Fibroblast of lung (primary cell): ENCODE measurements around the gene ZEB2. TPM values are rescaled to one million over a fixed set of nuclear protein-coding genes. Genes with fewer than 3 reads are reported as not detected.
A peak's percentile ranks its signal among the peaks of the same experiment; 100 is the strongest.

Experiments
- DNase-seq, 2 donors: peaks; one replicate each; pipeline versions ENCODE4 v3.0.0 to v3.0.0-alpha.2; 2010; ENCODE audit warnings: low read depth in 2 of 2
- H2AFZ ChIP-seq: 2 replicates; pipeline ENCODE4 v1.5.1; 2012; ENCODE audit warnings: low read length, control low read depth, inconsistent platforms
- H3K27ac ChIP-seq: 2 replicates; pipeline ENCODE4 v1.5.1; 2011; ENCODE audit warnings: low read length, control low read depth; ENCODE audit not compliant: insufficient read depth
- H3K27me3 ChIP-seq: 2 replicates; pipeline ENCODE4 v1.5.1; 2011; ENCODE audit warnings: mild to moderate bottlenecking, low read length; ENCODE audit not compliant: control insufficient read depth, insufficient read depth
- H3K36me3 ChIP-seq: 2 replicates; pipeline ENCODE4 v1.5.1; 2011; ENCODE audit warnings: low read length; ENCODE audit not compliant: control insufficient read depth, insufficient read depth
- H3K4me1 ChIP-seq: 2 replicates; pipeline ENCODE4 v1.5.1; 2011; ENCODE audit warnings: low read length; ENCODE audit not compliant: control insufficient read depth, insufficient read depth; ENCODE audit errors: extremely low read depth
- H3K4me2 ChIP-seq: 2 replicates; pipeline ENCODE4 v1.5.1; 2011; ENCODE audit warnings: low read length, control low read depth; ENCODE audit not compliant: insufficient read depth; ENCODE audit errors: extremely low read depth
- H3K4me3 ChIP-seq, 4 experiments: fragments of 200-600 bp in 1 of 4; sonication (generic) in 1 of 4; replicated peaks in 1 of 4; 2 replicates each; pipeline ENCODE4 v1.5.1; 2011 to 2016; ENCODE audit warnings: low read length in 4 of 4, low read depth in 3 of 4, mild to moderate bottlenecking in 3 of 4, control low read depth in 2 of 4, inconsistent platforms in 1 of 4, mixed read lengths in 1 of 4; ENCODE audit not compliant: insufficient read depth in 1 of 4; ENCODE audit errors: control extremely low read depth in 1 of 4
- H3K79me2 ChIP-seq: 2 replicates; pipeline ENCODE4 v1.5.1; 2012; ENCODE audit warnings: mild to moderate bottlenecking, low read length, inconsistent platforms; ENCODE audit not compliant: control insufficient read depth, insufficient read depth
- H3K9ac ChIP-seq: 2 replicates; pipeline ENCODE4 v1.5.1; 2011; ENCODE audit warnings: mild to moderate bottlenecking, low read length, control low read depth; ENCODE audit not compliant: insufficient read depth
- H3K9me3 ChIP-seq: 2 replicates; pipeline ENCODE4 v1.5.1; 2012; ENCODE audit warnings: low read depth, low read length; ENCODE audit not compliant: control insufficient read depth, insufficient read depth
- H4K20me1 ChIP-seq: 2 replicates; pipeline ENCODE4 v1.5.1; 2011; ENCODE audit warnings: low read length; ENCODE audit not compliant: control insufficient read depth, insufficient read depth; ENCODE audit errors: extremely low read depth
- EZH2 ChIP-seq: IDR thresholded peaks from 2 replicates; pipeline ENCODE4 v1.5.1; 2012; ENCODE audit warnings: low read length, control low read depth, mild to moderate bottlenecking; ENCODE audit errors: missing control alignments
- polyA plus RNA-seq, 2 donors: library from polyadenylated mRNA; depleted of rRNA in 1 of 2; stranded (reverse) in 1 of 2; unstranded in 1 of 2; fragments of >200 nt; gene quantifications; 2 replicates each; pipeline ENCODE4 v1.2.1, GENCODE V29; 2011 to 2012; ENCODE audit warnings: missing spikeins in 1 of 2
- total RNA-seq: library from RNA; depleted of rRNA; stranded (reverse); fragments of >200 nt; gene quantifications from 2 replicates; pipeline ENCODE4 v1.2.1, GENCODE V29; 2014
- TF ChIP-seq, protein P1 (sequence below), 2 donors: IDR thresholded peaks in 1 of 2; conservative IDR thresholded peaks in 1 of 2; 1 replicate in 1 of 2; 2 replicates in 1 of 2; pipeline ENCODE4 v1.5.1; 2011 to 2012; ENCODE audit warnings: low read length in 2 of 2, control low read depth in 1 of 2, inconsistent platforms in 1 of 2, low read depth in 1 of 2, mild to moderate bottlenecking in 1 of 2

The ZEB2 gene
- total and polyA plus RNA-seq, 2 donors (not counting 1 experiment from before 2014, with no cell fraction given) = 91.0 to 130 TPM

DNA sequence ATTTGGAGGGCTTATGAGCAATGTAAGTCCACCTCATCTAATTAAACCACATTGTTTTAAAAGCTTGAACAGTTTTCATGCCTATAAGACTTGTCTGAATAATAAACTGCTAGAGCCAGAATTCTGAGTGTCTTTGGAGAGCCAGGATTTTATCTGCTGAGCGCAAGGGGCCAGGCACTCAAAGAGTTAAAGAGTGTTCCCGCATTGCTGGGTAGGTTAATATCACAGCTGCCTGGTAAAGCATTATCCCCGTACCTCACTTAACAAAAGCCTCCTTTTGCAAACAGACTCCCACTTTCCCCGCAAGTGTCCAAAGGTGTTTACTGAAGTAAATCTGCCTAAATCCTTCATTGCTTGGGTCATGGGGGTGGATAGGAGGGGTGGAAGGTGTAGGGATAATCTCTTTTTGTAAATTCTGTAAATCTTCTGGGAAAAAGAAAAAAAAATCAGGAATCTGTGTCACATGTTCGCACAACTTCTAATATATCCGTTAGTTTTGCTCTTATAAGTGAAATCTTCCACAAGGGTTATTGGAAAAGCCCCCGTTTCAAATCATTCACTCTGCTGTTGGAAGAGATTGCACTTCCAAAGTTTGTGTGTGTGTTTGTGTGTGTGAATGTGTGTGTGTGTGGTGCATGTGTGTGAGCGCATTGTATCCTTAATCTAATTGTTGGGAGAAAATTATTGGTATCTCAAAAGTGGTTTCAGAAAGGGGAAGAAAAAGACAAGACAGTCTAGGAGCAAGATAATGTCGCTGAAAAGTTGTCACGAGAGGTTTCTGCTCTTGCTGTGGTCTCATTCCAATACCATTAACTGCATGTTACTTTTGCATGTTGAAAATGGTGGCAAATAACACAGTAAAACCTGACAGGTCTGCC lies 10.7 kb downstream of the ZEB2 start:
- Histone ChIP-seq H3K27me3 (no peaks in the 10 kb centered on the region), H3K9ac (peak overlapping the region; percentile 45), H3K79me2 (peaks cover 100% of the 10 kb centered on the region), H2AFZ (no peak overlapping the region), H4K20me1 (no peaks in the 10 kb centered on the region), H3K27ac (peak overlapping the region; percentile 96), H3K4me2 (peak overlapping the region; percentile 98), H3K4me3 (peak overlapping the region; percentile 32 to 79 (median 37)), H3K36me3 (no peaks in the 10 kb centered on the region), H3K9me3 (no peaks in the 10 kb centered on the region), H3K4me1 (peaks cover 22% of the 10 kb centered on the region)
- DNase-seq = peak in 1 of 2 donors; percentile 61
- no peak for TF ChIP-seq EZH2
- TF ChIP-seq, protein P1, sequence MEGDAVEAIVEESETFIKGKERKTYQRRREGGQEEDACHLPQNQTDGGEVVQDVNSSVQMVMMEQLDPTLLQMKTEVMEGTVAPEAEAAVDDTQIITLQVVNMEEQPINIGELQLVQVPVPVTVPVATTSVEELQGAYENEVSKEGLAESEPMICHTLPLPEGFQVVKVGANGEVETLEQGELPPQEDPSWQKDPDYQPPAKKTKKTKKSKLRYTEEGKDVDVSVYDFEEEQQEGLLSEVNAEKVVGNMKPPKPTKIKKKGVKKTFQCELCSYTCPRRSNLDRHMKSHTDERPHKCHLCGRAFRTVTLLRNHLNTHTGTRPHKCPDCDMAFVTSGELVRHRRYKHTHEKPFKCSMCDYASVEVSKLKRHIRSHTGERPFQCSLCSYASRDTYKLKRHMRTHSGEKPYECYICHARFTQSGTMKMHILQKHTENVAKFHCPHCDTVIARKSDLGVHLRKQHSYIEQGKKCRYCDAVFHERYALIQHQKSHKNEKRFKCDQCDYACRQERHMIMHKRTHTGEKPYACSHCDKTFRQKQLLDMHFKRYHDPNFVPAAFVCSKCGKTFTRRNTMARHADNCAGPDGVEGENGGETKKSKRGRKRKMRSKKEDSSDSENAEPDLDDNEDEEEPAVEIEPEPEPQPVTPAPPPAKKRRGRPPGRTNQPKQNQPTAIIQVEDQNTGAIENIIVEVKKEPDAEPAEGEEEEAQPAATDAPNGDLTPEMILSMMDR (conservative IDR thresholded peaks at IDR 0.05 in 1 of 2, IDR thresholded peaks at IDR 0.05 in 1 of 2; ENCODE audit: low read depth in 1 of 2, low read length in 2 of 2) = no peak

DNA sequence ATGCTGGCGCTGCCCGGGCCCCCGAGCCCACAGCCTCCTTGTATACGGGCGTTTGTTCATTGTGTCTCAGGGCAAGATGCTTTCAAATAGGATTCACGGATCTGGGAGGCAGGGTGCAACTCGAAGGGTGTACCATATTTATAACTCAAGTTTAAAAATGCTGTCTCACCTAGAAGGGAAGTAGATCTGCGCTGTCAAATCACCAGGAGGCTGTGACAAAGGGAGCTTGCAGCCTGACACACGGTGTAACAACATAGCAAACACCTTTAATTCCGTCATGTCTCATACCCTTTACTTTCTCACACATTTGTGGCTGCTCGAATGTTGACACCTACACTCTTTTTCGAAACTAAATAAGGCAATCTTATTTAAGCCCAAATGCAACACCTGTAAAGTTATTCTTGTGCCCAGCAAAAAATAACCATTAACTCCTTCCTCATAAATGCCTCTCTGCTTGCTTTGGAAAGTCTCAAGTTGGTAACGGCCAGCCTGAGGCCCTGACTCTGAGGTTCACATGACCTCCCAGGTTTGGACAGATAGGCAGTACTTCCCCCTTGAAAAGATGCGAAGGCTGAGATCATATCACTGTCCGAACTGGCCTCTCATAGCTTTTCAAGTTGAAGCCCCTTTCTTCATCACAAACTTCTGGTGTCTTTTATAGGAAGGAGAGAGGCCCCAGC lies 11.6 kb downstream of the ZEB2 start:
- H3K4me3 ChIP-seq = peak overlapping the region; percentile 34 to 79 (median 46)
- H3K4me1 ChIP-seq = peaks cover 22% of the 10 kb centered on the region

More for the DNA sequence above, 11.6 kb downstream of the ZEB2 start:
- Histone ChIP-seq H3K79me2 (peaks cover 100% of the 10 kb centered on the region), H4K20me1 (no peaks in the 10 kb centered on the region), H3K4me2 (peak overlapping the region; percentile 98), H3K27ac (peak overlapping the region; percentile 96), H2AFZ (no peak overlapping the region), H3K36me3 (no peaks in the 10 kb centered on the region), H3K9ac (peak overlapping the region; percentile 17), H3K27me3 (no peaks in the 10 kb centered on the region), H3K9me3 (no peaks in the 10 kb centered on the region)
- DNase-seq = peak in 1 of 2 donors; percentile 50
- TF ChIP-seq EZH2 = no peak
- TF ChIP-seq, protein P1 (conservative IDR thresholded peaks at IDR 0.05 in 1 of 2, IDR thresholded peaks at IDR 0.05 in 1 of 2; ENCODE audit: low read depth in 1 of 2, low read length in 2 of 2) = no peak
